ENCODE results near the gene RPS8.
"Not testable (repeated sequence)": the region's sequence is repeated elsewhere in the genome, so short reads cannot be mapped to it uniquely, and the experiment has no call there.

RPS8 gene

DNA sequence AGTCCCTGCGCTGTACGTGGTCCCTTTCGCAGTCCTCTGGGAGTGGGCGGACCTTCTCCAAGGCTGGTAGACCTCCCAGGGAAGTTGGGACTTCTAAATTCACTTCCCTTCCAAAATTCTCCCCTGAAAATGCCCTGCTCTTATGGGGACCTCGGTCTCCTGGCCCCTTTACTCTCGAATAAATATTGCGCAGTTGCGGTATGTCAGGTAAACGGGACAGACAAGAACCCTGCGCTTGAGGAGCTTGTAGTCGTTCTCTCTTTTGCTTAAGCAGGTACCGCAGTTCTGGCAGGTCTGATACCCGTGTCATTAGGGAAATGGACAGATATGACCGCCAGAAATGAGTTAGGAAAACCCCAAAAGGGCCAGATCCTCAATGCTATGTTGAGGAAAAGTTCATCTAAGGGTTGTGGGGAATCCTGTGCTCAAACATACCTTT lies 35.1 kb upstream of the RPS8 start:
- DNase-seq (ENCODE audit: low read depth), result no peak
- TF ChIP-seq, protein P1, sequence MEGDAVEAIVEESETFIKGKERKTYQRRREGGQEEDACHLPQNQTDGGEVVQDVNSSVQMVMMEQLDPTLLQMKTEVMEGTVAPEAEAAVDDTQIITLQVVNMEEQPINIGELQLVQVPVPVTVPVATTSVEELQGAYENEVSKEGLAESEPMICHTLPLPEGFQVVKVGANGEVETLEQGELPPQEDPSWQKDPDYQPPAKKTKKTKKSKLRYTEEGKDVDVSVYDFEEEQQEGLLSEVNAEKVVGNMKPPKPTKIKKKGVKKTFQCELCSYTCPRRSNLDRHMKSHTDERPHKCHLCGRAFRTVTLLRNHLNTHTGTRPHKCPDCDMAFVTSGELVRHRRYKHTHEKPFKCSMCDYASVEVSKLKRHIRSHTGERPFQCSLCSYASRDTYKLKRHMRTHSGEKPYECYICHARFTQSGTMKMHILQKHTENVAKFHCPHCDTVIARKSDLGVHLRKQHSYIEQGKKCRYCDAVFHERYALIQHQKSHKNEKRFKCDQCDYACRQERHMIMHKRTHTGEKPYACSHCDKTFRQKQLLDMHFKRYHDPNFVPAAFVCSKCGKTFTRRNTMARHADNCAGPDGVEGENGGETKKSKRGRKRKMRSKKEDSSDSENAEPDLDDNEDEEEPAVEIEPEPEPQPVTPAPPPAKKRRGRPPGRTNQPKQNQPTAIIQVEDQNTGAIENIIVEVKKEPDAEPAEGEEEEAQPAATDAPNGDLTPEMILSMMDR (conservative IDR thresholded peaks at IDR 0.05; ENCODE audit: low read length), result no peak
- H3K4me3 ChIP-seq (ENCODE audit: low read length), result peak overlapping the region; percentile 85

DNA sequence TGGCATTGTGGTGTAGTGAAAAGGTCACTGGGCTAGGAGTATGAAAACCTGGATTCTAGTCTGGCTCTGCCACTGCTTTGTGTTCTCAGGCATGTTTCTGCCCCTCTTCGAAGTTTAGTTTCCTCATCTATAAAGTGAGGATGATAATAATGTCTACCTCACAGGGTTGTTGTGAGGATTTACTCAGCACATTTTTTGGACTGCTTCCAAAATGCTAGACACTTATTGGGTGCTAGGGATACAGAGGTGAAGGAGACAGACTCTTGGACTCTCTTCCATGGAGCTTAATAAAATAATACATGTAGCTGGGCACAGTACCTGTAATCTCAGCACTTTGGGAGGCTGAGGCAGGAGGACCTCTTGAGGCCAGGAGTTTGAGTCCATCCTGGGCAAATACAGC lies 32.1 kb upstream of the RPS8 start:
- TF ChIP-seq, protein P1 (conservative IDR thresholded peaks at IDR 0.05; ENCODE audit: low read length), result no peak
- H3K4me3 ChIP-seq (ENCODE audit: low read length), result no peak overlapping the region
- no peak for DNase-seq (ENCODE audit: low read depth)

DNA sequence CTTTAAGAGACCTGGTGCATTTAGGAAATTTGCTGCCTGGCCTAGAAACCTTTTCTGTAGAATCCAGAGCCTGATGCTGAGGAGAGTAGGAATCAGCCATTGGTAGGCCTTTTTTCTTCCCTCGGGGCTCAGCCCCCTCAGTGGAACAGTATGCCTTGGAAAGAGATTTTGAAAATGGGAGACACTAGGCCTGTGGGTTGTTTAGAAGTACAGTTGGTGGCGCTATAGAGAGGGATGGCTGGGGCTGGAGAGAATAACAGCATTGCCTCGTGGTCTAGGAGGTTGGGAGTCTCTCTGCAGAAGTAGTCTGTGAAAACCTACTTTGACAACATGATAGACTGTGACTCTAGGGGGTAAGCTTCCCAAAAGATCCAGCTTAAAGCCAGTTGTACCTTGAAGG lies 27.5 kb upstream of the RPS8 start:
- no peak for DNase-seq (ENCODE audit: low read depth)
- TF ChIP-seq, protein P1 (conservative IDR thresholded peaks at IDR 0.05; ENCODE audit: low read length), result no peak
- H3K4me3 ChIP-seq (ENCODE audit: low read length), result no peak overlapping the region

DNA sequence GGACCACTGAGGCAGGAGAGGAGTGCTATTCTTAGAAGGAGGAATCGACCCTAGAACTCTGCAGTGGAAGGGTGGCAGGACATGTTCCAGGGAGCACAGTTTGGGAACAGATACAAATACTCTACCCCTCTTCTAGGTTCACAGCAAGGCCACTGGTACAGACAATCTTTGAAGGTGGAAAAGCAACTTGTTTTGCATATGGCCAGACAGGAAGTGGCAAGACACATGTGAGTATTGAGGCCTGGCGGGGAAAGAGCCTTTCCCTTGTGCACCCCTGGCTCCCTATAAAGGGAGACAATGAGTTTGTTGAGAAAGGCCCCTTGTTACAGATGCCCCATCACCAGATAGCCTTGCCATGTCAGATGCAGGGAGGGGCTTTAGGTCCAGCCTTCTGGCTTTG lies 17.9 kb upstream of the RPS8 start:
- DNase-seq (ENCODE audit: low read depth), result no peak
- no peak overlapping the region for H3K4me3 ChIP-seq (ENCODE audit: low read length)
- TF ChIP-seq, protein P1 (conservative IDR thresholded peaks at IDR 0.05; ENCODE audit: low read length), result no peak

DNA sequence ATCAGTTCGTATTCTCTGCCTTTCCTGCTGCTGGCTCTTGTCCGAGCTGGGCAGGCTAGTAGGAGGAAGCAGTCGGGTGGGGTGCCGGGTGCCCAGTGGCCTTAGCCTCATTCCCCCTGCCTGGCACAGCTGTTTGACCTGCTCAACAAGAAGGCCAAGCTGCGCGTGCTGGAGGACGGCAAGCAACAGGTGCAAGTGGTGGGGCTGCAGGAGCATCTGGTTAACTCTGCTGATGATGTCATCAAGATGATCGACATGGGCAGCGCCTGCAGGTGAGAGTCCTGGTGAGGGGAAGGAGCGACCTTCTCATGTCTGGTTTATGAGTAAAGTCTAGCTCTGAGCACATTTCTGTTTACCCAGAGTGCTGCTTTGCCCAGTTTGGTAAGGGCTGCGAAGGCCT lies 16.3 kb upstream of the RPS8 start:
- TF ChIP-seq, protein P1 (conservative IDR thresholded peaks at IDR 0.05; ENCODE audit: low read length), result no peak
- DNase-seq (ENCODE audit: low read depth), result no peak
- H3K4me3 ChIP-seq (ENCODE audit: low read length), result no peak overlapping the region

DNA sequence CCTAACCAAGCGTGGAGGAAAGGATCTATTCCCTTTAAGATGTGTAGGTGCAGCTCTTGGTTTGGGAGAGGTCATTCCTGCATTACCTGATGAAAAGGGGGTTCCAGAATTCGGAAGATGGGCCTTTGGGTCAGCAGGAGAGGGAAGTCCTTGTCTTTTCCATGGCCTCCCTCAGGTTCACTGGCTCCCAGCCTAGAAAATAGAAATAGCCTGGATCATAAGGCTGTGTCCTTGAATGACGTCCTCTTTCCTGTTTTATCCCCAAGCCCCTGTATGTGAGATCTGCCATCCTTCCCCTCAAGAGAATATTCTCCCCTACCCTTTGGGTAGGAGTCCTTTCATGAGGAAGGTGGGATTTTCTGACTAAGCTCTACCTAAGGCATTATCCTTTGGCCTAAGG lies 14.5 kb upstream of the RPS8 start:
- H3K4me3 ChIP-seq (ENCODE audit: low read length), result no peak overlapping the region
- no peak for DNase-seq (ENCODE audit: low read depth)
- TF ChIP-seq, protein P1 (conservative IDR thresholded peaks at IDR 0.05; ENCODE audit: low read length), result no peak

DNA sequence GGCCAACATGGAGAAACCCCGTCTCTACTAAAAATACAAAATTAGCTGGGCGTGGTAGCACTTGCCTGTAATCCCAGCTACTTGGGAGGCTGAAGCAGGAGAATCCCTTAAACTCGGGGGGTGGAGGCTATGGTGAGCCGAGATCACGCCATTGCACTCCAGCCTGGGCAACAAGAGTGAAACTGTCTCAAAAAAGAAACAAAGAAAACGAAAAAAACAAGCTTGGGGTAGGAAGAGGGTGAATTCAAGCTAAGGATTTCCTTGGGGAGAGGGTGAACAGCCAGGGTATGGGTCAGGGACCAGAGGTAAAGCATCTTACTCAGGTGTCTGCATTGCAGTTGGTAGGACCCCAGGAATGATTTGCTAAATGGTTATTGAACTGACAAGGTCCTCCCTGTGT lies 8.9 kb upstream of the RPS8 start:
- H3K4me3 ChIP-seq (ENCODE audit: low read length); DNase-seq (ENCODE audit: low read depth): not testable (repeated sequence)
